EL (cell line): ENCODE results near the gene ACVR1B.
A peak's percentile ranks its signal among the peaks of the same experiment; 100 is the strongest.

Experiments
- DNase-seq: peaks from one replicate; pipeline ENCODE4 v3.0.0-alpha.2; 2016

The ACVR1B gene

GRCh38 chr12:52026263-52026662 is 74.8 kb downstream of the ACVR1B start:
- DNase-seq = no peak

- DNase-seq = no peak
Observed at GRCh38 chr12:52027085-52027843, 75.8 kb downstream of the ACVR1B start.

- no peak for DNase-seq
Observed at GRCh38 chr12:52029685-52030084, 78.2 kb downstream of the ACVR1B start.

GRCh38 chr12:52032446-52032803 is 80.9 kb downstream of the ACVR1B start:
- DNase-seq = no peak

- DNase-seq = peak; percentile 97
Observed at GRCh38 chr12:52032804-52033445, 81.4 kb downstream of the ACVR1B start.

- no peak for DNase-seq
Observed at GRCh38 chr12:52033446-52034140, 82.1 kb downstream of the ACVR1B start.

- DNase-seq = no peak
Observed at GRCh38 chr12:52035190-52035589, 83.7 kb downstream of the ACVR1B start.

GRCh38 chr12:52035926-52036325 is 84.4 kb downstream of the ACVR1B start:
- no peak for DNase-seq

- DNase-seq = peak; percentile 76
Observed at GRCh38 chr12:52036587-52037171, 85.2 kb downstream of the ACVR1B start.

- DNase-seq = peak; percentile 51
Observed at GRCh38 chr12:52037248-52037861, 85.9 kb downstream of the ACVR1B start.

GRCh38 chr12:52038447-52038846 is 86.9 kb downstream of the ACVR1B start:
- no peak for DNase-seq

- DNase-seq = no peak
Observed at GRCh38 chr12:52041035-52041434, 89.5 kb downstream of the ACVR1B start.

- no peak for DNase-seq
Observed at GRCh38 chr12:52041695-52042123, 90.2 kb downstream of the ACVR1B start.

GRCh38 chr12:52042706-52043385 is 91.3 kb downstream of the ACVR1B start:
- DNase-seq = no peak

- DNase-seq = no peak
Observed at GRCh38 chr12:52043386-52044212, 92.1 kb downstream of the ACVR1B start.

GRCh38 chr12:52044292-52044983 is 92.9 kb downstream of the ACVR1B start:
- no peak for DNase-seq

- no peak for DNase-seq
Observed at GRCh38 chr12:52045794-52046199, 94.3 kb downstream of the ACVR1B start.
